ENCODE results near the gene HDAC10. TPM values are rescaled to one million over a fixed set of nuclear protein-coding genes. Genes with fewer than 3 reads are reported as not detected.

HDAC10 gene
- total RNA-seq, 2 donors from 2014 or later, result 57.2 to 62.8 TPM

GRCh38 chr22:50299785-50300619 is 48.9 kb upstream of the HDAC10 start:
- H3K4me1 Mint-ChIP-seq, result peaks cover 4% of the 10 kb centered on the region
- no peaks in the 10 kb centered on the region for H3K36me3 ChIP-seq (ENCODE audit: control insufficient read depth, insufficient read depth, low read length)
- DNase-seq, result peak; percentile 95
- 15 to 22% methylated on average over 47 to 93 of the region's 93 CpGs for WGBS, 2 experiments (ENCODE audit: insufficient coverage in 1 of 2, insufficient read length in 1 of 2)
- no peaks in the 10 kb centered on the region for H3K27me3 ChIP-seq (ENCODE audit: control insufficient read depth, insufficient read depth, low read length, poor library complexity, severe bottlenecking)
- H3K36me3 Mint-ChIP-seq (ENCODE audit: low read depth), result no peaks in the 10 kb centered on the region
- peaks cover 3% of the 10 kb centered on the region for H3K4me1 ChIP-seq (ENCODE audit: control insufficient read depth, insufficient read depth, low read length)
- H3K4me3 Mint-ChIP-seq, result peak overlapping the region; percentile 49
- H3K27ac ChIP-seq (ENCODE audit: low read depth, low read length), result no peak overlapping the region
- no peak overlapping the region for H3K4me3 ChIP-seq (ENCODE audit: low read length)
- H3K9me3 ChIP-seq (ENCODE audit: control insufficient read depth, low read length), result no peaks in the 10 kb centered on the region
- no peaks in the 10 kb centered on the region for H3K27me3 Mint-ChIP-seq (ENCODE audit: insufficient read depth)
- no peaks in the 10 kb centered on the region for H3K9me3 Mint-ChIP-seq
- no peak overlapping the region for H3K9ac ChIP-seq (ENCODE audit: extremely low read depth, low read length, poor library complexity, severe bottlenecking)
- no peak overlapping the region for H3K27ac Mint-ChIP-seq
- TF ChIP-seq CTCF (conservative IDR thresholded peaks at IDR 0.05), result peak; percentile 14

GRCh38 chr22:50298937-50299784 is 48.1 kb upstream of the HDAC10 start:
- Histone ChIP-seq H3K9me3 (ENCODE audit: control insufficient read depth, low read length) (no peaks in the 10 kb centered on the region), H3K4me3 (ENCODE audit: low read length) (no peak overlapping the region), H3K27me3 (ENCODE audit: control insufficient read depth, insufficient read depth, low read length, poor library complexity, severe bottlenecking) (no peaks in the 10 kb centered on the region), H3K36me3 (ENCODE audit: control insufficient read depth, insufficient read depth, low read length) (no peaks in the 10 kb centered on the region), H3K27ac (ENCODE audit: low read depth, low read length) (no peak overlapping the region), H3K4me1 (ENCODE audit: control insufficient read depth, insufficient read depth, low read length) (peaks cover 1% of the 10 kb centered on the region), H3K9ac (ENCODE audit: extremely low read depth, low read length, poor library complexity, severe bottlenecking) (no peak overlapping the region)
- Mint-ChIP-seq H3K27ac (no peak overlapping the region), H3K27me3 (ENCODE audit: insufficient read depth) (no peaks in the 10 kb centered on the region), H3K4me3 (peak overlapping the region; percentile 49), H3K4me1 (peaks cover 3% of the 10 kb centered on the region), H3K36me3 (ENCODE audit: low read depth) (no peaks in the 10 kb centered on the region), H3K9me3 (no peaks in the 10 kb centered on the region)
- WGBS, 2 experiments (ENCODE audit: insufficient coverage in 1 of 2, insufficient read length in 1 of 2), result 42 to 51% methylated on average over 13 to 57 of the region's 59 CpGs
- DNase-seq, result peak; percentile 69
- no peak for TF ChIP-seq CTCF (conservative IDR thresholded peaks at IDR 0.05)

DNA sequence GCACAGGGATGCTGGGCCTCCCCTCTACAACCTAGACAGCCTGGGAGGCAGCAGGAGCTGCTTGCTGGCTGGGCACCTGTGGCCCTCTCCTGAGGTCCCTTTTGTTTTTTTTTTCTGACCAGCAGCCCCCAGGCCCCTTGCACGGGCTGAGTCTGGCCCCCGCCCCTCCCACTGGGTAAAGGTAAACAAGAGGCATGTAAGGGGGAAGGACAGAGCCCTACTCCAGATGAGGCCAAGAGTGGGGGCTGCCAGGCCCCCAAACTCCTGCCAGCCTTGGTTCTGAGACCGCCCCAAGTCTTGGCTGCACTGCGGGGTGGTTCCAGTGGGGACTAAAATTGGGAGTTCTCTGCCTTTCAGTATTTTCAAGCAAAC is 47.2 kb upstream of the HDAC10 start:
- WGBS, 2 experiments (ENCODE audit: insufficient coverage in 1 of 2, insufficient read length in 1 of 2), result 81 to 85% methylated on average over 2 to 4 of the region's 4 CpGs
- Histone ChIP-seq H3K9ac (ENCODE audit: extremely low read depth, low read length, poor library complexity, severe bottlenecking) (no peak overlapping the region), H3K9me3 (ENCODE audit: control insufficient read depth, low read length) (no peaks in the 10 kb centered on the region), H3K4me1 (ENCODE audit: control insufficient read depth, insufficient read depth, low read length) (peaks cover 9% of the 10 kb centered on the region), H3K27me3 (ENCODE audit: control insufficient read depth, insufficient read depth, low read length, poor library complexity, severe bottlenecking) (no peaks in the 10 kb centered on the region), H3K4me3 (ENCODE audit: low read length) (no peak overlapping the region), H3K36me3 (ENCODE audit: control insufficient read depth, insufficient read depth, low read length) (no peaks in the 10 kb centered on the region), H3K27ac (ENCODE audit: low read depth, low read length) (no peak overlapping the region)
- no peaks in the 10 kb centered on the region for H3K27me3 Mint-ChIP-seq (ENCODE audit: insufficient read depth)
- no peaks in the 10 kb centered on the region for H3K9me3 Mint-ChIP-seq
- no peak overlapping the region for H3K27ac Mint-ChIP-seq
- peak overlapping the region; percentile 49 for H3K4me3 Mint-ChIP-seq
- DNase-seq, result no peak
- H3K36me3 Mint-ChIP-seq (ENCODE audit: low read depth), result no peaks in the 10 kb centered on the region
- no peak for TF ChIP-seq CTCF (conservative IDR thresholded peaks at IDR 0.05)
- H3K4me1 Mint-ChIP-seq, result peaks cover 2% of the 10 kb centered on the region
